NCI-H1048 (cell line): ENCODE measurements around the gene FRMPD1.
A peak's percentile ranks its signal among the peaks of the same experiment; 100 is the strongest.

Source experiments
- DNase-seq: peaks from one replicate; lab custom pipeline; 2025; lab: John Stamatoyannopoulos, UW

Gene FRMPD1

GRCh38 chr9:37784291-37784615 is 133.5 kb downstream of the FRMPD1 start:
- DNase-seq, result no peak

GRCh38 chr9:37784616-37785483 is 134.1 kb downstream of the FRMPD1 start, which contains the start of gene EXOSC3:
TSS of gene EXOSC3 (minus strand) at chr9:37785064. CDS start at chr9:37785044, 20 bp downstream.
- peak; percentile 43 for DNase-seq

- DNase-seq, result no peak
Observed at GRCh38 chr9:37787059-37787458, 136.3 kb downstream of the FRMPD1 start.

- DNase-seq, result no peak
Observed at GRCh38 chr9:37788332-37788731, 137.6 kb downstream of the FRMPD1 start.

GRCh38 chr9:37790096-37790495 is 139.3 kb downstream of the FRMPD1 start:
- no peak for DNase-seq

GRCh38 chr9:37792122-37792521 is 141.4 kb downstream of the FRMPD1 start:
- no peak for DNase-seq

GRCh38 chr9:37796232-37796631 is 145.5 kb downstream of the FRMPD1 start:
- DNase-seq, result no peak
